Measurements from ENCODE around the gene KRTAP1-3. TPM values are rescaled to one million over a fixed set of nuclear protein-coding genes. Genes with fewer than 3 reads are reported as not detected.

Gene KRTAP1-3
- total RNA-seq, 2 experiments from 2014 or later: not detected

DNA sequence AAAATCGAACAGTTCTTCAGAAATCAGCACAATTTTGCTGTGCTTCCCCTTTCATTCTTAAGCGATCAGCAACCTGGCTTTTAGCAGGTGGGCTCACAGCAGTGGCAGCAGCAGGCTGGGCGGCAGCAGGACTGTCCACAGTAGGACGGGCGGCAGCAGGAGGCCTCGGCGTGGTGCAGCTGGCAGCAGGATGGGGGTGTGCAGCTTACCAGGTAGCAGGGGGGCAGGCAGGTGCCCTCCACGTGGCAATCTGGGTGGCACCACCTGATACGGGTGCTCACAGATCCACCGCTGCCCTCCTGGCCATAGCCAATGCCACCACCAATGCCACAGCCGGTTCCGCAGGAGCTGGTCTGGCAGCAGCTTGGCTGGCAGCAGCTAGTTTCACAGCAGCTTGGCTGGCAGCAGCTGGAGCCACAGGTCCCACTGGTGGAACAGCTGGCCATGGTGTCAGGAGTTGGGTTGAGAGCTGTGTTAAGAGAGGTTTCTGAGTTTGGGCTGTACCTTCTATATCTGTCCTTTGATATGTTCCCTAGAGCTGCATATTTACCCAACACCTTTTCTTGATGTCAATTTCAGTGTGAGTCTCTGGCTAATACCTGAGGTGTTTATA is 4.9 kb downstream of the KRTAP1-3 start, which contains the start of gene KRTAP1-4:
KRTAP1-4 (minus strand) TSS at position 563 of the 613 bp plus-strand sequence; CDS start at position 446, 117 bp downstream.
- H3K9me2 ChIP-seq (ENCODE audit: insufficient read depth, low read length): no peaks in the 10 kb centered on the region
- ChIA-PET CTCF (ENCODE audit: unreplicated experiment) (no interaction called here), POLR2A (no interaction called here)
- no peaks in the 10 kb centered on the region for H3K9me3 ChIP-seq (ENCODE audit: low read length)
- no peaks in the 10 kb centered on the region for H3K4me1 ChIP-seq (ENCODE audit: insufficient read depth, low read length, poor library complexity, severe bottlenecking)
- H3K4me2 ChIP-seq (ENCODE audit: low read length): no peak within 1 kb of the TSS
- no peak within 1 kb of the TSS for H2AFZ ChIP-seq (ENCODE audit: low read length)
- no TSS peak for BruUV-seq (replicated peaks)
- TF ChIP-seq, protein P1, sequence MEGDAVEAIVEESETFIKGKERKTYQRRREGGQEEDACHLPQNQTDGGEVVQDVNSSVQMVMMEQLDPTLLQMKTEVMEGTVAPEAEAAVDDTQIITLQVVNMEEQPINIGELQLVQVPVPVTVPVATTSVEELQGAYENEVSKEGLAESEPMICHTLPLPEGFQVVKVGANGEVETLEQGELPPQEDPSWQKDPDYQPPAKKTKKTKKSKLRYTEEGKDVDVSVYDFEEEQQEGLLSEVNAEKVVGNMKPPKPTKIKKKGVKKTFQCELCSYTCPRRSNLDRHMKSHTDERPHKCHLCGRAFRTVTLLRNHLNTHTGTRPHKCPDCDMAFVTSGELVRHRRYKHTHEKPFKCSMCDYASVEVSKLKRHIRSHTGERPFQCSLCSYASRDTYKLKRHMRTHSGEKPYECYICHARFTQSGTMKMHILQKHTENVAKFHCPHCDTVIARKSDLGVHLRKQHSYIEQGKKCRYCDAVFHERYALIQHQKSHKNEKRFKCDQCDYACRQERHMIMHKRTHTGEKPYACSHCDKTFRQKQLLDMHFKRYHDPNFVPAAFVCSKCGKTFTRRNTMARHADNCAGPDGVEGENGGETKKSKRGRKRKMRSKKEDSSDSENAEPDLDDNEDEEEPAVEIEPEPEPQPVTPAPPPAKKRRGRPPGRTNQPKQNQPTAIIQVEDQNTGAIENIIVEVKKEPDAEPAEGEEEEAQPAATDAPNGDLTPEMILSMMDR (conservative IDR thresholded peaks at IDR 0.05; ENCODE audit: low read length): no peak
- TF ChIP-seq EZH2phosphoT487 (IDR thresholded peaks at IDR 0.05; ENCODE audit: borderline replicate concordance, low read depth, low read length): no peak
- intact Hi-C loops (cut with micrococcal nuclease; ENCODE audit: unreplicated experiment): no loop called here
- no peak within 1 kb of the TSS for H3K27ac ChIP-seq (ENCODE audit: low read depth, low read length, poor library complexity, severe bottlenecking)
- H3K4me3 ChIP-seq (ENCODE audit: low read depth, low read length, poor library complexity, severe bottlenecking): no peak within 1 kb of the TSS
- no peaks in the 10 kb centered on the region for H3K79me2 ChIP-seq (ENCODE audit: insufficient read depth, low read depth, low read length)
- H4K20me1 ChIP-seq (ENCODE audit: insufficient read depth, low read length): no peaks in the 10 kb centered on the region
- DNase-seq (ENCODE audit: low spot score): no peak
- H3K36me3 ChIP-seq (ENCODE audit: insufficient read depth, low read length): no peaks in the 10 kb centered on the region

DNA sequence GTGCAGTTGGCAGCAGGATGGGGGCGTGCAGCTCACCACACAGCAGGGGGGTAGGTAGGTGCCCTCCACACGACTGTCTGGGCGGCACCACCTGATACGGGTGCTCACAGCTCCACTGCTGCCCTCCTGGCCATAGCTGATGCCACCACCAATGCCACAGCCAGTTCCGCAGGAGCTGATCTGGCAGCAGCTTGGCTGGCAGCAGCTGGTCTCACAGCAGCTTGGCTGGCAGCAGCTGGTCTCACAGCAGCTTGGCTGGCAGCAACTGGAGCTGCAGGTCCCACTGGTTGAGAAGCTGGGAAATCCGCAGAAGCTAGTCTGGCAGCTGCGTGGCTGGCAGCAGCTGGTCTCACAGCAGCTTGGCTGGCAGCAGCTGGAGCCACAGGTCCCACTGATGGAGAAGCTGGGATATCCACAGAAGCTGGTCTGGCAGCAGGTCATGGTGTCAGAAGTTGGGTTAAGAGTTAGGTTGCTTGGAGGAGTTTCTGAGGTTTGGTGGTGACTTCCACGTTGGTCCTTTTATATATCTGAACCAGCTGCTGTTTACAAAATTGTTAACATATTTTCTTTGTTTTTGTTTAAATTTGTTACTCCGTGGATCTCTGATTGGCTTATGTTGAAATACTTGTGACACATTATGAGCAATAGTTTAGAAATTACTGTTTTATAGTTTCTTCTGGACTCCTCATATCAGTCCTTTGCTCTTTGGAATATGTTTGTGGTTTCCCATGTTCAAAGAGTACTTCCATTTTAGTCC is 7.8 kb downstream of the KRTAP1-3 start, which contains the start of gene KRTAP1-5:
KRTAP1-5 (minus strand) TSS at position 494 of the 757 bp plus-strand sequence; CDS start at position 441, 53 bp downstream.
- H3K4me2 ChIP-seq (ENCODE audit: low read length): no peak within 1 kb of the TSS
- H3K36me3 ChIP-seq (ENCODE audit: insufficient read depth, low read length): no peaks in the 10 kb centered on the region
- intact Hi-C loops (cut with micrococcal nuclease; ENCODE audit: unreplicated experiment): no loop called here
- no peaks in the 10 kb centered on the region for H3K9me2 ChIP-seq (ENCODE audit: insufficient read depth, low read length)
- H2AFZ ChIP-seq (ENCODE audit: low read length): no peak within 1 kb of the TSS
- H4K20me1 ChIP-seq (ENCODE audit: insufficient read depth, low read length): no peaks in the 10 kb centered on the region
- TF ChIP-seq EZH2phosphoT487 (IDR thresholded peaks at IDR 0.05; ENCODE audit: borderline replicate concordance, low read depth, low read length): no peak
- TF ChIP-seq, protein P1 (conservative IDR thresholded peaks at IDR 0.05; ENCODE audit: low read length): no peak
- ChIA-PET CTCF (ENCODE audit: unreplicated experiment) (no interaction called here), POLR2A (no interaction called here)
- no peaks in the 10 kb centered on the region for H3K4me1 ChIP-seq (ENCODE audit: insufficient read depth, low read length, poor library complexity, severe bottlenecking)
- no peaks in the 10 kb centered on the region for H3K9me3 ChIP-seq (ENCODE audit: low read length)
- no peak within 1 kb of the TSS for H3K27ac ChIP-seq (ENCODE audit: low read depth, low read length, poor library complexity, severe bottlenecking)
- no TSS peak for BruUV-seq (replicated peaks)
- H3K4me3 ChIP-seq (ENCODE audit: low read depth, low read length, poor library complexity, severe bottlenecking): no peak within 1 kb of the TSS
- H3K79me2 ChIP-seq (ENCODE audit: insufficient read depth, low read depth, low read length): no peaks in the 10 kb centered on the region
- no peak for DNase-seq (ENCODE audit: low spot score)

DNA sequence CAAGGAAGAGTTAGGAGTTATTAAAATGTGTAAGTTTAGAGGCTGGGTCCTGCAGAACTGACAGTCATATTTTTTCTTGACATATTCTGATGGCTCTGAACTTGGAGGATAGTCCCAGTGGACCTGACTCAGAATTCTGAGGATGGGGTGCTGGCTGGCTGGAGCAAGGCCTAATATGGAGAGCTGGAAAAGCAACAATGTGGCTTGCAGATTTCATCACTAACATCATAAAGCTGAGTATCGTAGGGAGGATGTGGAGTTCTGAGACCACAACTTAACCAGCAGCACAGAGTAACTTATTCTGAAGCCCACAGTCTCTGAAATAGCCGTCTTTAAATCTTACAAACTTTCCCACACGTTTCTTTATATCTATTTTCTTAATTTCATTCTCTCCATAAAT is 10.0 kb downstream of the KRTAP1-3 start:
- no peak for DNase-seq (ENCODE audit: low spot score)
- no peak overlapping the region for H2AFZ ChIP-seq (ENCODE audit: low read length)
- H3K4me2 ChIP-seq (ENCODE audit: low read length): no peak overlapping the region
- ChIA-PET POLR2A (interaction anchor here (0.7 kb wide), 1 partner anchor 19 kb away, joined by 3 read pairs; no protein-coding TSS in a partner anchor), CTCF (ENCODE audit: unreplicated experiment) (no interaction called here)
- H3K4me3 ChIP-seq (ENCODE audit: low read depth, low read length, poor library complexity, severe bottlenecking): no peak overlapping the region
- H4K20me1 ChIP-seq (ENCODE audit: insufficient read depth, low read length): no peaks in the 10 kb centered on the region
- H3K79me2 ChIP-seq (ENCODE audit: insufficient read depth, low read depth, low read length): no peaks in the 10 kb centered on the region
- H3K4me1 ChIP-seq (ENCODE audit: insufficient read depth, low read length, poor library complexity, severe bottlenecking): no peaks in the 10 kb centered on the region
- H3K27ac ChIP-seq (ENCODE audit: low read depth, low read length, poor library complexity, severe bottlenecking): no peak overlapping the region
- no peaks in the 10 kb centered on the region for H3K9me3 ChIP-seq (ENCODE audit: low read length)
- no peaks in the 10 kb centered on the region for H3K36me3 ChIP-seq (ENCODE audit: insufficient read depth, low read length)
- intact Hi-C loops (cut with micrococcal nuclease; ENCODE audit: unreplicated experiment): no loop called here
- no peaks in the 10 kb centered on the region for H3K9me2 ChIP-seq (ENCODE audit: insufficient read depth, low read length)
- BruUV-seq (replicated peaks): no TSS peak
- TF ChIP-seq, protein P1 (conservative IDR thresholded peaks at IDR 0.05; ENCODE audit: low read length): no peak
- no peak for TF ChIP-seq EZH2phosphoT487 (IDR thresholded peaks at IDR 0.05; ENCODE audit: borderline replicate concordance, low read depth, low read length)

Measured in OCI-LY7 (cell line).